SK-N-MC (cell line): ENCODE measurements around the gene MUSTN1.

Source experiments
- DNase-seq: peaks from one replicate; pipeline ENCODE4 v3.0.0-alpha.2; 2011; ENCODE audit warnings: low read depth, low spot score
- H3K27ac ChIP-seq: fragments of 200-600 bp; sonication (generic); 2 replicates; pipeline ENCODE4 v1.5.1; 2016; ENCODE audit warnings: mixed run types
- H3K36me3 ChIP-seq: fragments of 200-600 bp; sonication (generic); 2 replicates; pipeline ENCODE4 v1.6.1; 2017; ENCODE audit warnings: antibody characterized with exemption, low read length, mixed read lengths; ENCODE audit not compliant: insufficient read depth
- H3K4me3 ChIP-seq: fragments of 200-600 bp; sonication (generic); 2 replicates; pipeline ENCODE4 v1.5.1; 2016
- H3K9ac ChIP-seq: fragments of 200-600 bp; sonication (generic); 2 replicates; pipeline ENCODE4 v1.8.0; 2017; ENCODE audit warnings: mixed run types, mixed read lengths; ENCODE audit not compliant: insufficient read length
- H3K9me3 ChIP-seq: fragments of 200-600 bp; sonication (generic); 2 replicates; pipeline ENCODE4 v1.6.1; 2017; ENCODE audit warnings: low read depth, mild to moderate bottlenecking, antibody characterized with exemption, low read length, moderate library complexity, mixed read lengths
- EZH2 ChIP-seq: fragments of 200-600 bp; sonication (generic); IDR thresholded peaks from one replicate; pipeline ENCODE4 v1.6.1; 2017; ENCODE audit warnings: antibody characterized with exemption
- FOXP2 ChIP-seq: optimal IDR thresholded peaks from 2 replicates; pipeline ENCODE3; 2011; ENCODE audit warnings: mild to moderate bottlenecking, moderate library complexity; ENCODE audit not compliant: insufficient read depth; ENCODE audit errors: extremely low read length, control extremely low read depth
- POLR2AphosphoS5 ChIP-seq: IDR thresholded peaks from 2 replicates; pipeline ENCODE4 v1.6.1; 2012; ENCODE audit warnings: mild to moderate bottlenecking, low read depth, low read length, borderline replicate concordance

MUSTN1 gene

GRCh38 chr3:52786330-52787215 lies 48.2 kb downstream of the MUSTN1 start:
- no peaks in the 10 kb centered on the region for H3K9me3 ChIP-seq
- no peak overlapping the region for H3K4me3 ChIP-seq
- no peak overlapping the region for H3K9ac ChIP-seq
- H3K27ac ChIP-seq, result no peak overlapping the region
- no peak for DNase-seq
- TF ChIP-seq FOXP2, result no peak
- no peak for TF ChIP-seq EZH2
- TF ChIP-seq POLR2AphosphoS5, result no peak
- H3K36me3 ChIP-seq, result no peaks in the 10 kb centered on the region

DNA sequence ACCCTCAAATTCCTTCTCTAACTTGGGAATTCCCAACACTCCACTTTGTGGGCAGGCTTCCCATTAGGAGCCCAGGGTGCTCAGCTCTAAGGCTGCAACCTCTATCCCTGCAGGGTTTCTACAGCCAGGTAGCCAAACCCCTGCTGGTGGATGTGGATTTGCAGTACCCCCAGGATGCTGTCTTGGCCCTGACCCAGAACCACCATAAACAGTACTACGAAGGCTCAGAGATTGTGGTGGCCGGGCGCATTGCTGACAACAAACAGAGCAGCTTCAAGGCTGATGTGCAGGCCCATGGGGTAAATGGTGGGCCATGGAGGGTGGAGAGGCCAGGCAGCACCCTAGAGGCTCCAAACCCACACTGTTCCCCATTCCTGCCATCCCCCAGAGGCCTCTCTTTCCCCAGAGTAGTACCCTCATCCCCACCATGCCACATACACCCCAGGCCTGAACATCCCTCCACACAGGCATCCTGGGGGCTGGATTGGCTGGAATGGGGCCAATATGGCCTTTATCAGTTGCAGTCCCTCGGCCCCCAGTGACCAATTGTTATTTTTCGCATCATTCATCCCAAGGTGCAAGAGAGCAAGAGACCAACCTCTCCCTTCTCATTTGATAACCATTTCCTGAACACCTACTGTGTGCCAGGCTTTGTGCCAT lies 49.8 kb downstream of the MUSTN1 start:
- no peak for TF ChIP-seq FOXP2
- no peak for TF ChIP-seq POLR2AphosphoS5
- no peak for TF ChIP-seq EZH2
- H3K27ac ChIP-seq, result no peak overlapping the region
- no peaks in the 10 kb centered on the region for H3K36me3 ChIP-seq
- H3K4me3 ChIP-seq, result no peak overlapping the region
- H3K9ac ChIP-seq, result no peak overlapping the region
- no peaks in the 10 kb centered on the region for H3K9me3 ChIP-seq
- DNase-seq, result no peak

GRCh38 chr3:52784021-52784621 lies 50.7 kb downstream of the MUSTN1 start:
- Histone ChIP-seq H3K27ac (no peak overlapping the region), H3K9me3 (no peaks in the 10 kb centered on the region), H3K36me3 (no peaks in the 10 kb centered on the region), H3K4me3 (no peak overlapping the region), H3K9ac (no peak overlapping the region)
- no peak for DNase-seq
- TF ChIP-seq POLR2AphosphoS5, result no peak

- H3K9me3 ChIP-seq, result no peaks in the 10 kb centered on the region
- no peak for DNase-seq
- H3K27ac ChIP-seq, result no peak overlapping the region
- H3K36me3 ChIP-seq, result no peaks in the 10 kb centered on the region
- no peak overlapping the region for H3K9ac ChIP-seq
- no peak overlapping the region for H3K4me3 ChIP-seq
- TF ChIP-seq POLR2AphosphoS5, result no peak
Measured at GRCh38 chr3:52783211-52783555, 51.6 kb downstream of the MUSTN1 start.
